HG02973 (cell line): ENCODE data around the gene SLC25A47.
"Not testable (repeated sequence)": the region's sequence is repeated elsewhere in the genome, so short reads cannot be mapped to it uniquely, and the experiment has no call there.

Source experiments
- ATAC-seq: cut with Tn5 transposase; IDR thresholded peaks from one replicate; pipeline ENCODE4 v1.9.1; 2021; ENCODE audit warnings: moderate library complexity; ENCODE audit not compliant: unreplicated experiment

Gene SLC25A47

GRCh38 chr14:100342826-100343225 lies 19.7 kb downstream of the SLC25A47 start:
- ATAC-seq, result not testable (repeated sequence)

GRCh38 chr14:100344657-100345056 lies 21.5 kb downstream of the SLC25A47 start:
- ATAC-seq, result not testable (repeated sequence)

- ATAC-seq, result no peak
Measured at GRCh38 chr14:100345711-100346110, 22.6 kb downstream of the SLC25A47 start.

- ATAC-seq, result no peak
Measured at GRCh38 chr14:100346306-100347091, 23.4 kb downstream of the SLC25A47 start.

- no peak for ATAC-seq
Measured at GRCh38 chr14:100348253-100348729, 25.2 kb downstream of the SLC25A47 start.

- ATAC-seq, result no peak
Measured at GRCh38 chr14:100348784-100349685, 25.9 kb downstream of the SLC25A47 start.

- no peak for ATAC-seq
Measured at GRCh38 chr14:100350276-100350926, 27.3 kb downstream of the SLC25A47 start.

- ATAC-seq, result no peak
Measured at GRCh38 chr14:100350986-100351385, 27.8 kb downstream of the SLC25A47 start.

- no peak for ATAC-seq
Measured at GRCh38 chr14:100358396-100358795, 35.3 kb downstream of the SLC25A47 start.

- no peak for ATAC-seq
Measured at GRCh38 chr14:100359111-100359510, 36.0 kb downstream of the SLC25A47 start.

GRCh38 chr14:100359881-100360280 lies 36.7 kb downstream of the SLC25A47 start:
- ATAC-seq, result no peak

- ATAC-seq, result no peak
Measured at GRCh38 chr14:100361626-100362025, 38.5 kb downstream of the SLC25A47 start.

- no peak for ATAC-seq
Measured at GRCh38 chr14:100362311-100362927, 39.3 kb downstream of the SLC25A47 start.

GRCh38 chr14:100363053-100363452 lies 39.9 kb downstream of the SLC25A47 start:
- no peak for ATAC-seq

GRCh38 chr14:100364403-100364802 lies 41.3 kb downstream of the SLC25A47 start:
- ATAC-seq, result no peak

GRCh38 chr14:100365741-100366140 lies 42.6 kb downstream of the SLC25A47 start:
- ATAC-seq, result no peak

GRCh38 chr14:100369019-100369418 lies 45.9 kb downstream of the SLC25A47 start:
- ATAC-seq, result no peak

GRCh38 chr14:100370003-100370402 lies 46.9 kb downstream of the SLC25A47 start:
- ATAC-seq, result no peak

- no peak for ATAC-seq
Measured at GRCh38 chr14:100371773-100372172, 48.6 kb downstream of the SLC25A47 start.

GRCh38 chr14:100372357-100373048 lies 49.4 kb downstream of the SLC25A47 start:
- ATAC-seq, result no peak
